HAP-1 (cell line): Measurements from ENCODE around the gene RASL10A.
"Not testable (repeated sequence)": the region's sequence is repeated elsewhere in the genome, so short reads cannot be mapped to it uniquely, and the experiment has no call there.

Source experiments
- DNase-seq, 2 experiments: peaks; one replicate each; pipeline ENCODE4 v3.0.0-alpha.2; 2016 to 2020; ENCODE audit warnings: low spot score in 2 of 2
- H3K27me3 ChIP-seq: fragments of 250-450 bp; sonication (Bioruptor Pico); 2 replicates; pipeline ENCODE4 v1.5.1; 2020; ENCODE audit warnings: low read depth, mild to moderate bottlenecking, moderate library complexity
- H3K36me3 ChIP-seq: fragments of 250-450 bp; sonication (Bioruptor Pico); replicated peaks from 2 replicates; pipeline ENCODE4 v1.5.1; 2020; ENCODE audit warnings: mild to moderate bottlenecking
- H3K4me1 ChIP-seq: fragments of 250-450 bp; sonication (Bioruptor Pico); 2 replicates; pipeline ENCODE4 v1.5.1; 2020; ENCODE audit warnings: mild to moderate bottlenecking
- H3K4me3 ChIP-seq: fragments of 250-450 bp; sonication (Bioruptor Pico); 2 replicates; pipeline ENCODE4 v1.5.1; 2020; ENCODE audit warnings: mild to moderate bottlenecking, moderate library complexity
- H3K9me3 ChIP-seq: fragments of 250-450 bp; sonication (Bioruptor Pico); 2 replicates; pipeline ENCODE4 v1.5.1; 2020; ENCODE audit warnings: mild to moderate bottlenecking, moderate library complexity
- in situ Hi-C: fragments of 300-500 bp; cut with MboI; formaldehyde crosslinking; loops from 3 replicates; pipeline ENCODE4 v1.14.3; 2020; ENCODE audit warnings: low sequenced_read_pairs, inconsistent platforms, mixed read lengths

Gene RASL10A

GRCh38 chr22:29315286-29316140 lies at the start of gene RASL10A:
Gene RASL10A (minus strand): TSS chr22:29315697. CDS start chr22:29315246, 451 bp downstream.
- peaks cover 11% of the 10 kb centered on the region for H3K27me3 ChIP-seq
- DNase-seq: no peak

GRCh38 chr22:29359469-29359868 lies 44.0 kb upstream of the RASL10A start:
- H3K4me1 ChIP-seq: no peaks in the 10 kb centered on the region
- peak; percentile 19 to 56 for DNase-seq
- peaks cover 34% of the 10 kb centered on the region for H3K36me3 ChIP-seq
- H3K9me3 ChIP-seq: no peaks in the 10 kb centered on the region
- in situ Hi-C loops: no loop called here
- H3K4me3 ChIP-seq: no peak overlapping the region
- no peaks in the 10 kb centered on the region for H3K27me3 ChIP-seq

More at GRCh38 chr22:29315286-29316140, at the start of gene RASL10A:
- Histone ChIP-seq H3K36me3 (no peaks in the 10 kb centered on the region), H3K9me3 (no peaks in the 10 kb centered on the region), H3K4me3 (peak within 1 kb of the TSS; percentile 3), H3K4me1 (no peaks in the 10 kb centered on the region)
- in situ Hi-C loops: no loop called here

DNA sequence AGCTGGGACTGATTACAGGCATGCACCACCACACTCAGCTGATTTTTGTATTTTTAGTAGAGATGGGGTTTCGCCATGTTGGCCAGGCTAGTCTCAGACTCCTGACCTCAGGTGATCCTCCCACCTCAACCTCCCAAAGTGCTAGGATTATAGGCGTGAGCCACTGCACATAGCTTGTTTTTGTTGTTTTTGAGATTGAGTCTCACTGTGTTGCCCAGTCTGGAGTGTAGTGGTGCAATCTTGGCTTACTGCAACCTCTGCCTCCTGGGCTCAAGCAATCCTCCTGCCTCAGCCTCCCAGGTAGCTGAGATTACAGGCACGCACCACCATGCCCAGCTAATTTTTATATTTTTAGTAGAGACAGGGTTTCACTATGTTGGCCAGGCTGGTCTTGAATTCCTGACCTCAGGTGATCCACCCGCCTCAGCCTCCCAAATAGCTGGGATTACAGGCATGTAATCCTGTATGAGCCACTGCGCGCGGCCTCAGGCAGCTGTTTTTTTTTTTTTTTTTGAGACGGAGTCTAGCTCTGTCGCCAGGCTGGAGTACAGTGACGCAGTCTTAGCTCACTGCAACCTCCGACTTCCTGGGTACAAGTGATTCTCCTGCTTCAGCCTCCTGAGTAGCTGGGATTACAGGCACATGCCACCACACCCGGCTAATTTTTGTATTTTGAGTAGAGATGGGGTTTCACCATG lies 41.8 kb upstream of the RASL10A start:
- peaks cover 51% of the 10 kb centered on the region for H3K36me3 ChIP-seq
- H3K4me3 ChIP-seq, H3K9me3 ChIP-seq, in situ Hi-C loops, DNase-seq, H3K4me1 ChIP-seq, H3K27me3 ChIP-seq: not testable (repeated sequence)

DNA sequence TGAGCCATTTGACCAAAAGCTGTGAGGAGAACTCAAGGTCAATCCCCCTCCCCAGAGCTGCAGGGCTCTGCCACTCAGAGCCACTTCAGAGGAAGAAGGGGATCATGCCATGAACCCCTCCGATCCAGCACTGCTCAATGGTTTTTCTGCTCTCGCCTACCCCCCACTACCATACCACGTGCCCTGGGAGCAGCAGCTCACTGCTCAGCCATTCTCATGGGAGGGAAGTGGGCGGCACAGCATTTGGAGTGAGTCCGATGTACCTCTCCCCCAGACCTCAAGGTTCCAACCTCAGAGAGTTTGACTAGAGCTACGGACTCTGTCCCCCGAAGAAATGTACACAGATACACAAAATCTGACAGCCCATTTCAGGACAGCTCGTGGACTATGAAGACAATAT lies 38.4 kb upstream of the RASL10A start:
- no peak overlapping the region for H3K4me3 ChIP-seq
- in situ Hi-C loops: no loop called here
- H3K4me1 ChIP-seq: no peaks in the 10 kb centered on the region
- H3K36me3 ChIP-seq: peaks cover 71% of the 10 kb centered on the region
- no peaks in the 10 kb centered on the region for H3K9me3 ChIP-seq
- H3K27me3 ChIP-seq: no peaks in the 10 kb centered on the region
- DNase-seq: no peak

- Histone ChIP-seq H3K9me3 (no peaks in the 10 kb centered on the region), H3K4me3 (no peak overlapping the region), H3K4me1 (no peaks in the 10 kb centered on the region), H3K27me3 (no peaks in the 10 kb centered on the region), H3K36me3 (peaks cover 71% of the 10 kb centered on the region)
- DNase-seq: no peak
- in situ Hi-C loops: no loop called here
Measured at GRCh38 chr22:29353286-29353685, 37.8 kb upstream of the RASL10A start.

DNA sequence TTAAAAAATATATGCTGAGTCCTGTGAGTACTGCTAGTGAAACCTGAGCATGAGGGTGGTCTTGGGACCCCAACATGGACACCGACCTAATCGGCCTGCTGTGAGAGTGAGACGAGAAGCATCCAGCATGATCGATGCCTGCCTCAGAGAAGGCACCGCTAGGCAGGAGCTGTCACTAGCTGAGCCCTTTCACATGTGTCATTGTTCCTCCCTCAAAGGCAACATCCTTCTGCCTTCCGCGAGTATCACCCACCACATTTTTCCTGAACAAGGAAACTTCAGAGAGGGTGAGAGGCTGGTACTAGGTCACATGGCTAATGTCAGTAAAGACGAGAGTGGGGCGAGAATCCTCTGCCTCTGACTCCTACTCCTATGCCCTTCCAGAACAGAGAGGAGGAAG lies 37.3 kb upstream of the RASL10A start:
- Histone ChIP-seq H3K9me3 (no peaks in the 10 kb centered on the region), H3K4me3 (no peak overlapping the region), H3K36me3 (peaks cover 71% of the 10 kb centered on the region), H3K4me1 (no peaks in the 10 kb centered on the region), H3K27me3 (no peaks in the 10 kb centered on the region)
- DNase-seq: no peak
- in situ Hi-C loops: no loop called here

DNA sequence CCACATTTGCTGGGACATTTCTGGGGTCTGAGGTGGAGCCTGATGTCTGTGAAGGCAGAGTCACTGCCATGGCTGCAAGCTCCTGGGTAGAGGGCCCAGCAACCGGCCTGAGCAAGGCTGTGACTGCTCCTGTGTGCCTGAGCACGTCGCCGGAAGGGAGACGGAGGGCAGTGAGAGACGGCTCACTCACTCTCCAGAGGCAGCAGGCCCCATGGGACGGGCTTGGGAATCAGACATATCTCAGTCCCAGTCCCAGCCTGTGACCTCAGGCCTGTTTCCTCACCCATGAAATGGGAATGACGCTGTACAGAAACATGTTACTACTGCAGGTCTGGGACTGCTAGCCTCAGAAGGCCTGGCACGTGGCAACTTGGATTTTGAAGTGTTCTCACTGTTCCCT lies 36.4 kb upstream of the RASL10A start:
- no peaks in the 10 kb centered on the region for H3K27me3 ChIP-seq
- no peak for DNase-seq
- no peak overlapping the region for H3K4me3 ChIP-seq
- in situ Hi-C loops: no loop called here
- H3K4me1 ChIP-seq: no peaks in the 10 kb centered on the region
- no peaks in the 10 kb centered on the region for H3K9me3 ChIP-seq
- H3K36me3 ChIP-seq: peaks cover 79% of the 10 kb centered on the region

DNA sequence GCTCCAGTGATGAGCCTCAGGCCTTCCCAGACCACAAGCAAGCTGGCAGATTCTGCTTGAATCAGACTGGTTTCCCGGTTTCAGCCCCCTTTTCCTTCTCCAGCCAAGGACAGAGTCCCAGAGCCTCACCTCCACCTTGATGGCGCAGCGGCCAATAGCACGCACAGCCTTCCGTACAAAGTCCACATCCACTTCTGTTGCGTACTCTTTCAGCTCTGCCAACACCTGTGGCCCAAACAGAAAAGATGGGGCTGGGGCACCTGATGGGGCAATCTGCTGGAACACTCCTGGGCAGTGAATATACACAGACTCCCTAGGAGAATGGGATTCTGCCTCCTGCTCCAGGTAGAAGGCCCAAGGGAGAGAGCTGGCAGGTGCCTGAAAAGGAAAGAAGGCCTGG lies 35.5 kb upstream of the RASL10A start:
- Histone ChIP-seq H3K36me3 (peaks cover 82% of the 10 kb centered on the region), H3K9me3 (no peaks in the 10 kb centered on the region), H3K4me1 (no peaks in the 10 kb centered on the region), H3K4me3 (no peak overlapping the region), H3K27me3 (no peaks in the 10 kb centered on the region)
- DNase-seq: no peak
- in situ Hi-C loops: no loop called here

- Histone ChIP-seq H3K36me3 (peaks cover 81% of the 10 kb centered on the region), H3K9me3 (no peaks in the 10 kb centered on the region), H3K4me3 (no peak overlapping the region), H3K4me1 (no peaks in the 10 kb centered on the region), H3K27me3 (no peaks in the 10 kb centered on the region)
- in situ Hi-C loops: no loop called here
- DNase-seq: no peak
Measured at GRCh38 chr22:29348956-29349355, 33.5 kb upstream of the RASL10A start.

- Histone ChIP-seq H3K27me3 (no peaks in the 10 kb centered on the region), H3K4me1 (no peaks in the 10 kb centered on the region), H3K9me3 (no peaks in the 10 kb centered on the region), H3K4me3 (no peak overlapping the region), H3K36me3 (peaks cover 73% of the 10 kb centered on the region)
- in situ Hi-C loops: no loop called here
- no peak for DNase-seq
Measured at GRCh38 chr22:29348041-29348440, 32.5 kb upstream of the RASL10A start.

DNA sequence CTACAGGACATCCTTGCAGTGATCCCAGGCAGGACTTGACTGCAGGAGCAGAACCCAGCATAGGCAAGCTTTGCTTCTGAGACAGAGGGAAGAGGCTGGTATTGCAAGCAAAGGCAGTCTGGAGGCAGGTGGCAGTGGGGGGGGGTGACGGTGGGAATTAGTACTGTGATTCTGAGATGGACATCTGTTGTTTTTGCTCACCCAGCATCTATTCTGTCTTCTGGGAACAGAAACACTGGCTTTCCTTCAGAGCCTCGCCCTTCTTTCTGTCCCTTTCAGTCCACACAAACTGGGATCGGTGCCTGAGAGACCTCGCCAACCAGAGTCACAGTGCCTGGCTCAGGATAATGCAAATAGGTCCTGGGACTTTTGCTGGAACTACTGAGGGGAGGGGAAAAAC lies 31.2 kb upstream of the RASL10A start:
- H3K36me3 ChIP-seq: peaks cover 70% of the 10 kb centered on the region
- DNase-seq: no peak

GRCh38 chr22:29345932-29346331 lies 30.4 kb upstream of the RASL10A start:
- no peak for DNase-seq
- H3K4me3 ChIP-seq: no peak overlapping the region

More for the DNA sequence above, 31.2 kb upstream of the RASL10A start:
- Histone ChIP-seq H3K27me3 (no peaks in the 10 kb centered on the region), H3K4me1 (no peaks in the 10 kb centered on the region), H3K4me3 (no peak overlapping the region), H3K9me3 (no peaks in the 10 kb centered on the region)
- in situ Hi-C loops: no loop called here

DNA sequence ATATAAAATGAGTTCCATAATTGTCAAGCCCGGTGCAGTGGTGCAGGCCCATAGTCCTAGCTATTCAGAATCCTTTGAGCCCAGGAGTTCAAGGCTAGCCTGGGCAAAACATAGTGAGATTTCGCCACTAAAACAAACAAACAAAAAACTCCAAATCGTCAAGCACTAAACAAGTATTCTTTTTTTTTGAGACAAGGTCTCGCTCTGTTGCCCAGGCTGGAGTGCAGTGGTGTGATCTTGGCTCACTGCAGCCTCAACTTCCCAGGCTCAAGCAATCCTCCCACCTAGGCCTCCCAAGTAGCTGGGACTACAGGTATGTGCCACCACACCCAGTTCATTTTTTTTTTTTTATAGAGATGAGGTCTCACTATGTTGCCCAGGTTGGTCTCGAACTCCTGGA lies 29.4 kb upstream of the RASL10A start:
- H3K4me3 ChIP-seq, DNase-seq, H3K27me3 ChIP-seq, in situ Hi-C loops, H3K9me3 ChIP-seq, H3K4me1 ChIP-seq: not testable (repeated sequence)
- H3K36me3 ChIP-seq: peaks cover 69% of the 10 kb centered on the region

More at GRCh38 chr22:29345932-29346331, 30.4 kb upstream of the RASL10A start:
- H3K9me3 ChIP-seq: no peaks in the 10 kb centered on the region
- in situ Hi-C loops: no loop called here
- H3K36me3 ChIP-seq: peaks cover 69% of the 10 kb centered on the region
- H3K27me3 ChIP-seq: no peaks in the 10 kb centered on the region
- no peaks in the 10 kb centered on the region for H3K4me1 ChIP-seq

- no peak overlapping the region for H3K4me3 ChIP-seq
- no peaks in the 10 kb centered on the region for H3K4me1 ChIP-seq
- DNase-seq: no peak
- H3K9me3 ChIP-seq: no peaks in the 10 kb centered on the region
- H3K36me3 ChIP-seq: peaks cover 70% of the 10 kb centered on the region
- in situ Hi-C loops: no loop called here
- H3K27me3 ChIP-seq: no peaks in the 10 kb centered on the region
Measured at GRCh38 chr22:29344137-29344536, 28.6 kb upstream of the RASL10A start.
